ENCODE data around the gene TDRD9.

TDRD9 gene

DNA sequence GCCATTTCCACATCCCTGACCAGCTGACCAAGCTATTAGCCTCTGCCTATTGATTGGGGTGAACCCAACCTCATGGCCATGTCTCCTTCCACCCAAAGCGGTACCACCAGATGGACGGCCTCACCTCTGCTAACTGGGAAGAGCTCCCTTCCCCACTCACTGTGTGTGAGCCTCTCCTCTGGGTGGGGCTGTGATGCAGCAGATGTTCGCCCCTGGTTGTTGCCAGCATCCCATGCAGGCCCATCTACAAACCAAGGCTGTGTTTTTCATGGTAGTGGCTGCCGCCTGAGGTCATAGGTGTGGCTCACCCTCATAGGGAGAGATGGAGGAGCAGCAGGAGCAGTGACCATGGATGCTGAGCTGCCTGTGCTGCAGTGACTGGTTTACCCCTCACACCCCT, 61.7 kb downstream of the TDRD9 start:
- DNase-seq: no peak

GRCh38 chr14:103994535-103995184, 66.4 kb downstream of the TDRD9 start:
- no peak for DNase-seq

DNA sequence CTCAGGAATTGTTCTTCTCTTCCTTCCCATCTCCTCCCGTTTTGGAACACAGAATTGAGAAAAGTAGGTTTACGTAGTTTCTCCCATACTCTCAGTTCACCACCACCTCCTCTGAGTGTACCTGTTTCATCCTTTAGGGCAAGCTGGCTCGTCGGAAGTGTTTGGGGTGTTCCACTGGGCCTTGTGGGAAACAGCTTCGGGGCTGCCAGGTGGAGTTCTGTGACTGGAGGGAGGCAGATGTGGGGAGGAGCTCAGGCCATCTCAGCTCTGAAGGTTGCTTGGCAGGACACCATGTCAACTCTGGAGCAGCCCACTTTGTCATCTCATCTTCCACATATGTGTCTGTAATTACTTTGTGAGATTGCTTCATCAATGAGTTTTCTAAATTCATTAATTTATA, 67.6 kb downstream of the TDRD9 start:
- DNase-seq: no peak

DNA sequence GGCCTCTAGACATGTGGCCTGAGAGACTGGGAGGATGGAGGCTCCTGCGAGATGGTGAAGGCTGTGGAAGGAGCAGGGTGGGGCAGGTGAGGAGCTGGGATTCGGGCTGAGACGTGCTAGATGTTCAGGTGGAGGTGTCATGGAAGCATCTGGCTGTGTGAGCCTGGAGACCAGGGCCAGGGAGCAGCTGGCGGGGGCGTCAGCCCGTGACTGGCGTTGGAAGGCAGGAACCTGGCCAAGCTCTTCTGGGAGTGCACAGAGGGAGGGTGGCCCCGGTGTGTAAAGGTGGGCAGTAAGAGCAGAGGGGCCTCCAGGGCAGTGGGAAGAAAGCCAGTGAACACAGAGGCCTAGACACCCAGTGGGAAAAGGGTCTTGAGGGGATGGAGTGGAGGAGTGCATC, 69.1 kb downstream of the TDRD9 start:
- DNase-seq: no peak

DNA sequence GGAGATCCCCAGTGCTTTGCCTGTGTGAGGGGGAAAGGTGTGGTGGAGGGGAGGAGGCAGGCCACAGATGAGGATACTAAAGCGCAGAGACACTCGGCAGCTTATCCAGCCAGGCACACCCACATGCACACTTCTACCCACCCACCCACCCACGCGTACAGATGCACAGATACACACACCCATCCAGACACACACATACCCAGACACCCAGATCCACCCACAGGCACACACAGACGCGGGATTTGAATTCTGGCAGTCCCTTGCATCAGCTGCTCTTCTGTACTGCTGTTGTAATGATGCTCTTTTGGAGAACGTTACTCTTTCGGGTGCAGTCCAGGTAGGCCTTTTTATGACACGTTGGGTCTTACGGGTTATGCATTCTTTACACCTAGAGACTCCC, 69.8 kb downstream of the TDRD9 start:
- no peak for DNase-seq

- DNase-seq: no peak
These were observed 71.7 kb downstream of the TDRD9 start for GRCh38 chr14:103999795-104000440.

DNA sequence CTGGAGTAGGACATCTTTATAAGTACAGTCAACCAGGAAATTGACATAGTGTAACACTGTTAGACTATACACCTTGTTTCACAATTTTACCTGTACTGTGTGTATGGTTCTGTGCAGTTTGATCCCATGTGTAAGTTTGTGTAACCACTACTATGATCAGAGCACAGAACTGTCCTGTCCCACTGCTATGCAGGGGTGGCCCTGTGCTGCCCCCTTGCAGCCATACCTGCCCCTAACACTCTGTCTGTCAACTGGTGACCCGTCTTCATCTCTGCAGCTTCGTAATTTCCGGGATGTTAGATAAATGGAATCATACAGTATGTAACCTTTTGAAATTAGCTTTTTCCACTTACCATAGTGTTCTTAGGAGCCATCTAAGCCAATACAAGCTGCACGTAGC, 72.7 kb downstream of the TDRD9 start:
- DNase-seq: no peak

- no peak for DNase-seq
These were observed 75.4 kb downstream of the TDRD9 start for GRCh38 chr14:104003616-104004015.

- no peak for DNase-seq
These were observed 76.6 kb downstream of the TDRD9 start for GRCh38 chr14:104004849-104005248.

GRCh38 chr14:104005489-104005888, 77.2 kb downstream of the TDRD9 start:
- DNase-seq: no peak

- no peak for DNase-seq
These were observed 78.9 kb downstream of the TDRD9 start for GRCh38 chr14:104007121-104007520.

- DNase-seq: no peak
These were observed 81.0 kb downstream of the TDRD9 start for GRCh38 chr14:104009297-104009696.

- DNase-seq: no peak
These were observed 83.7 kb downstream of the TDRD9 start for GRCh38 chr14:104011824-104012517.

DNA sequence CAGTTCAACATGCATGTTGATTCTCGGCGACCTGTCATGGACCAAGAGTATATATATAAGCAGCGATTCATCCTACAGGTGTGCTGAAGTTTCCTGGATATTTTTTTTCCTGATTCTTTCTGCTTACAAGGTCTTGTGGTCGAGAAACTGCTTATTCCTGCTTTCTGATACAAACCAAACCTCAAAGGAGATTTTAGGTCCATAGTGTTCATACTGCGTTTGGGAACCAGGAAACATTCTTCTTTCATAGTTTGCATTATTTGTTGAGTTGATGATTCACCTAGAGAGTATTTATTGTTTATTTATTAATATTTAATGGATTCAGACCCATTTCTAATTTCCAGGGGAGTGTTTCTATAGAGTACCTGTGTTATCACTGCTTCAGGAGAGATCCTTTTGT, 86.5 kb downstream of the TDRD9 start:
- DNase-seq: no peak

GRCh38 chr14:104016873-104017650, 88.8 kb downstream of the TDRD9 start:
- DNase-seq: no peak

DNA sequence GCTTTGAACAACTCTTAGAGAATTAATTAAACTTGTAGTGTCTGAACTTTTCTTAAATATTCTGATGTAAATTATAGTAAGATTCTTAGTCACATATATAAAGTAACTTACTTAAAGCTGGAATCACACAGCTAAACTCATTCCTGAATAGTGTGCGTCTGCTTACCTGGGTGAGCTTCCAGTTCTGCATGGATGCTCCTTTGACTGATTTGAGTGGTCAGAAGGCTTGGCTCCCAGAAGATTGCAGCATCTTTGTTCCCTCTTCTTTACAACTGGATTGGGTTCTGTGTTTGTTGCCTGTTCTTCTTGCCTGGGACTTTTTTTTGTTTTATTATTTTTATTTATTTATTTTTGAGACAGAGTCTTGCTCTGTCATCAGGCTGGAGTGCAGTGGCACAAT, 90.8 kb downstream of the TDRD9 start:
- DNase-seq: no peak

DNA sequence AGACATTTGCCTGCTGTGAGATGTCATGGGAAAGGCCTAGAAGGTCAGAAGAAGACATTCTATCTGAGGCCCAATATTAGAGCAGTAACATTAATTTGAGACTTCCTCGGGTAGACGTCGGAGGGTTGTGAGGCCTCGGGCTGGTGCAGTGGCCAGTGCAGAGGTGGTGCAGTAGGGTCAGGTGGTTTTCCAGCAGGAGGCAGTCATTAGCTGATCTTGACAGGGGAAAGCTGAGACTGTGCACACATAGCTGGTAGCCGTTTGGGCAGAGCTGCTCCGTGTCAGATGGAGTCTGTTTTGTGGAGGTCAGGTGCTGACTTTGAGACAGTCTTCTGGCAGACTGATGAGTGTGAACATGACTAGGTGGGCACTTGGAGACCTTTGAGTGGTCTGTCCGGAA, 91.5 kb downstream of the TDRD9 start:
- DNase-seq: no peak

DNA sequence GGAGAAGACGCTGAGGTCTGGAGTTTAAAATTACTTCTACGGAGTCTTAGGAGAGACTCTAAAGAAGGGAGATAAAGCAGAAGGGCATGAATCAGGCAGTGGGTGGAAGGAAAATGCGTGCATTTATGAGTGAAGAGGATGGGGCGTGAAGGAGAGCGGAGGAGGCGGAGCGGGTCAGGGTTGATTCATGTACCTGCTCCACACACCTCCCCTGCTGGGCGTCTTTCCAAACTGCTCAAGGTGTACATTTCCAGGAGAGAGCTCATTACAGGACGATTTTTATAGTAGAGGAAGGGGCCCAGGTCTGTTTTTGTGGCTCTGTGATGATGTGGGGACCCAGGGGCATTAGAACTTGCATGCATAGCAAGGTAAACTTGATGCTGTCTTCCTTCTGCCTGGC, 92.2 kb downstream of the TDRD9 start:
- no peak for DNase-seq

DNA sequence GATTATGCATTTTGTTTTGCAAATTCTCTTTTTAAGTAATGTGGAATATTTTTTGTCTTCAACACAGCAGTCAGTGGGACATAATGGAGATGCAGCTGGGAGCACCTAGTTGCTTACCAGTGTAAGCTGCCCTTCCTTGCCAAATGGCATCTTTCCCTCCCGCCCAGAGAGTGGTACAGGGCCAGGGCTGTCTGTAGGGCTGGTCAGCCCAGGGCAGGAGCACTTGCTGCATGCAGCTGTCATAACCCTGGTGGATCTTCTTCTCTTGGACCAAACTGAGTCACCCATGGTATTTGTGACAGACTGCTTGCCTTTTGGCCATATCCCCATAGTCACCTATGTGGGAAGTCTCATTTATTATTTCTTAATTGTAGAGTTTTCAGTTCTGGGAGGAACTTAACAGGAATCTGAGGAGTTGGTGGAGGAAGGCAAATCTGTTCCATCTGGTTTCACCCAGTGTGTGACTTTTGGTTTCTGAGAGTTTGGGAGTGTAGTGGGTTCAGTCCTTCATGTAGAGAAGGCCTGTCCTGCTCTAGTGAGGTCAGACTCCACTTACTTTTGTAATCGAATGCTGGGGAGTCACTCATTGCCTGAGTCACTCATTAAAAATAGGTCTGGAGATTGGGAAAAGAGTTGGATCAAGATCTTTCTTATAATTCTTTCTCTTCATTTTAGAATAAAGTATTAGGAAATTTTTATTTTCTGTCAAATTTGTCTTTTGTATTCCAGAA, 95.2 kb downstream of the TDRD9 start:
- DNase-seq: no peak

GRCh38 chr14:104025534-104025933, 97.3 kb downstream of the TDRD9 start:
- no peak for DNase-seq

DNA sequence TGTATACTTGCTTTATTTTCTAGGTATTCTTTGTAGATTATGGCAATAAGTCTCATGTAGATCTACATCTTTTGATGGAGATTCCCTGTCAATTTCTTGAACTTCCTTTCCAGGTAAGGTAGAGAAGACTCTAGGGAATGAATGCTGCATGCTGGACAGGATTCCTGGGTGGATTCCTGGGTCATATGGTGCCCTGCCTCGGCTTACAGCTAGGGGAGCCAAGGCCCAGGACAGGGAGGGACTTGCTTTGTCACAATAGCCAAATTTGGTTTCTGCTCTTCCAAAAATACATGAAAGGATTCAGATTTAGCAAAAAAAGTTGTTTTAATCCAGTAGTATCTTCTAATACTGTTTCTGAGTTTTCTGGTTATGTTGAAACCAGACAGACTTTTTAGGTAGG, 97.8 kb downstream of the TDRD9 start:
- DNase-seq: no peak

DNA sequence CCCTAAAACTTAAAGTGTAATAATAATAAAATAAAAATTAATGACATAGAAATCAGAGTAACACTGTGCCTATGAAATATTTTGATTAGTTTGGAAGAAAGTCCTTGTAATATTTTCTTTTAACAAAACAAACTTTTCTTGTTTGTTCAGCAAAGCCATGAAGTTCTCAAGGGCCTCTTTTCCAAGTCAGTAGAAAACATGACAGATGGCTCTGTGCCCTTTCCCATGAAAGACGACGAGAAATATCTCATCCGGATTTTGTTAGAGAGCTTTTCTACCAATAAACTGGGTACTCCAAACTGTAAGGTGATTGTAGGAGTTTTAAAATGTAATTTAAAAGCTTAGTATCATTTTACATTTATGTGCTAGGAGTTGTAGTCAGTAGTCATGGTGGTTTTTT, 102.7 kb downstream of the TDRD9 start:
- no peak for DNase-seq

- DNase-seq: no peak
These were observed 103.1 kb downstream of the TDRD9 start for GRCh38 chr14:104031384-104031783.
